Measurements from ENCODE around the gene DNAH2. TPM values are rescaled to one million over a fixed set of nuclear protein-coding genes. Genes with fewer than 3 reads are reported as not detected.

The DNAH2 gene
- 0.17 to 0.34 TPM (median 0.27 TPM) in 3 replicates for total RNA-seq (2021)
- Bru-seq, nascent RNA: percentile 9 among the genes with signal in this experiment
- long read RNA-seq, experiment 1: 0 reads
- long read RNA-seq, experiment 2, partial matches to known transcripts: 1 of 1 reads
- long read RNA-seq, experiment 2, other reads (novel, unspliced or antisense): 0 of 1 reads
- long read RNA-seq, experiment 3: 0 reads

- H3K4me3 Mint-ChIP-seq: peak within 1 kb of the TSS; percentile 83
- ChIA-PET CTCF (interaction anchor here (0.5 to 8.0 kb wide), 52 partner anchors 11 to 825 kb away, joined by 3 to 120 read pairs (median 4); partner anchors contain the start of genes ACAP1, ATP1B2, EFNB3 and FXR2), POLR2A (interaction anchor here (0.6 to 2.3 kb wide), 10 partner anchors 12 to 140 kb away, joined by 4 to 18 read pairs (median 6); partner anchors contain the start of genes EFNB3, MPDU1, NAA38 and SAT2)
- no peaks in the 10 kb centered on the region for H3K36me3 Mint-ChIP-seq
- H3K9me3 Mint-ChIP-seq: no peaks in the 10 kb centered on the region
- DNase-seq (ENCODE audit: low spot score) (peak; percentile 96), ATAC-seq (peak; percentile 88)
- peak within 1 kb of the TSS; percentile 72; the same call in 1 of the 2 replicates for H3K27ac Mint-ChIP-seq
- peaks cover 47% of the 10 kb centered on the region for H3K27me3 Mint-ChIP-seq (ENCODE audit: low read depth)
- peaks cover 36% of the 10 kb centered on the region for H3K4me1 Mint-ChIP-seq
- TF ChIP-seq HMGXB4 (CRISPR knock-in tag; IDR thresholded peaks at IDR 0.05): peak; percentile 88; the same call in 1 of the 2 replicates
- 0 out of 2 replicates have a peak, but pooled peaks have one; percentile 12 for TF ChIP-seq ZNF281 (CRISPR knock-in tag; IDR thresholded peaks at IDR 0.05)
- no peak for TF ChIP-seq AFF4 (CRISPR knock-in tag; IDR thresholded peaks at IDR 0.05; ENCODE audit: borderline replicate concordance)
- TF ChIP-seq ATF6 (CRISPR knock-in tag; IDR thresholded peaks at IDR 0.05): no peak
- no peak for TF ChIP-seq ZNF425 (CRISPR knock-in tag; conservative IDR thresholded peaks at IDR 0.05)
- TF ChIP-seq HMGA2 (CRISPR knock-in tag; IDR thresholded peaks at IDR 0.05): no peak
- no peak for TF ChIP-seq RORB (CRISPR knock-in tag; IDR thresholded peaks at IDR 0.05)
- TF ChIP-seq ETV6 (CRISPR knock-in tag; IDR thresholded peaks at IDR 0.05): no peak
- no peak for TF ChIP-seq GABPB1 (CRISPR knock-in tag; IDR thresholded peaks at IDR 0.05)
- no peak for TF ChIP-seq PRRX2 (CRISPR knock-in tag; IDR thresholded peaks at IDR 0.05)
- TF ChIP-seq E2F4 (CRISPR knock-in tag; IDR thresholded peaks at IDR 0.05; ENCODE audit: borderline replicate concordance, low read depth): no peak
- TF ChIP-seq TP53 (CRISPR knock-in tag; IDR thresholded peaks at IDR 0.05): no peak
- no peak for TF ChIP-seq IRF1 (CRISPR knock-in tag; IDR thresholded peaks at IDR 0.05)
- TF ChIP-seq NFE2L1 (CRISPR knock-in tag; IDR thresholded peaks at IDR 0.05): no peak
- TF ChIP-seq EMX1 (CRISPR knock-in tag; IDR thresholded peaks at IDR 0.05): no peak
- TF ChIP-seq CBFB (CRISPR knock-in tag; IDR thresholded peaks at IDR 0.05; ENCODE audit: low read depth): no peak
- TF ChIP-seq MXD4 (CRISPR knock-in tag; IDR thresholded peaks at IDR 0.05; ENCODE audit: borderline replicate concordance): no peak
- no peak for TF ChIP-seq OVOL2 (CRISPR knock-in tag; IDR thresholded peaks at IDR 0.05; ENCODE audit: borderline replicate concordance)
- TF ChIP-seq JUN (CRISPR knock-in tag; IDR thresholded peaks at IDR 0.05): no peak
Observed at GRCh38 chr17:7716901-7717755, at the start of gene DNAH2. DNAH2 (plus strand) TSS chr17:7717744; CDS start chr17:7719735, 1,991 bp downstream.
